GM15510 (cell line): Measurements from ENCODE around the gene PPP3CA.

Source experiments
- POLR2A ChIP-seq: IDR thresholded peaks from 3 replicates; pipeline ENCODE4 v1.6.1; 2011; ENCODE audit warnings: borderline replicate concordance; ENCODE audit not compliant: insufficient read length; ENCODE audit errors: extremely low read depth

The PPP3CA gene

GRCh38 chr4:101019941-101020401 is 327.4 kb downstream of the PPP3CA start:
- TF ChIP-seq POLR2A: no peak

- no peak for TF ChIP-seq POLR2A
Measured at GRCh38 chr4:101019313-101019712, 328.0 kb downstream of the PPP3CA start.

GRCh38 chr4:101018836-101019235 is 328.5 kb downstream of the PPP3CA start:
- no peak for TF ChIP-seq POLR2A

GRCh38 chr4:101014417-101014816 is 332.9 kb downstream of the PPP3CA start:
- no peak for TF ChIP-seq POLR2A

GRCh38 chr4:101010987-101011386 is 336.3 kb downstream of the PPP3CA start:
- no peak for TF ChIP-seq POLR2A

GRCh38 chr4:101009471-101009870 is 337.9 kb downstream of the PPP3CA start:
- TF ChIP-seq POLR2A: no peak

- no peak for TF ChIP-seq POLR2A
Measured at GRCh38 chr4:101008503-101008902, 338.8 kb downstream of the PPP3CA start.

GRCh38 chr4:101005659-101006058 is 341.7 kb downstream of the PPP3CA start:
- no peak for TF ChIP-seq POLR2A

- no peak for TF ChIP-seq POLR2A
Measured at GRCh38 chr4:101000496-101000895, 346.8 kb downstream of the PPP3CA start.

- TF ChIP-seq POLR2A: no peak
Measured at GRCh38 chr4:100995671-100996070, 351.7 kb downstream of the PPP3CA start.

GRCh38 chr4:100989401-100989800 is 357.9 kb downstream of the PPP3CA start:
- TF ChIP-seq POLR2A: no peak

GRCh38 chr4:100988876-100989275 is 358.4 kb downstream of the PPP3CA start:
- no peak for TF ChIP-seq POLR2A

- no peak for TF ChIP-seq POLR2A
Measured at GRCh38 chr4:100986360-100986868, 360.9 kb downstream of the PPP3CA start.

GRCh38 chr4:100985576-100985975 is 361.8 kb downstream of the PPP3CA start:
- no peak for TF ChIP-seq POLR2A

GRCh38 chr4:100984901-100985300 is 362.4 kb downstream of the PPP3CA start:
- no peak for TF ChIP-seq POLR2A

GRCh38 chr4:100983426-100983825 is 363.9 kb downstream of the PPP3CA start:
- no peak for TF ChIP-seq POLR2A

GRCh38 chr4:100982345-100982744 is 365.0 kb downstream of the PPP3CA start:
- no peak for TF ChIP-seq POLR2A

- no peak for TF ChIP-seq POLR2A
Measured at GRCh38 chr4:100981447-100982204, 365.7 kb downstream of the PPP3CA start.

GRCh38 chr4:100979736-100980135 is 367.6 kb downstream of the PPP3CA start:
- TF ChIP-seq POLR2A: no peak
